Activated T-helper 2 cell treated with anti-CD3 and anti-CD28 coated beads, Interferon-gamma antibody, Interleukin-2, Interleukin-4, amounts not matched to agents 10 μg/mL and 5 μg/mL and 100 μg/mL, durations not matched to agents 14 hours and 24 hours and 36 hours (primary cell): Measurements from ENCODE around the gene APP. TPM values are rescaled to one million over a fixed set of nuclear protein-coding genes. Genes with fewer than 3 reads are reported as not detected.

ENCODE experiments used
- DNase-seq: peaks from one replicate; pipeline ENCODE4 v3.0.0; 2021; ENCODE audit warnings: low spot score
- H3K27ac Mint-ChIP-seq: one replicate; pipeline ENCODE4 v1.8.0; 2021; ENCODE audit warnings: mixed read lengths
- H3K27me3 Mint-ChIP-seq: one replicate; pipeline ENCODE4 v1.8.0; 2021; ENCODE audit warnings: low read depth, mixed read lengths
- H3K36me3 Mint-ChIP-seq: one replicate; pipeline ENCODE4 v1.8.0; 2021; ENCODE audit warnings: low read depth, mixed read lengths
- H3K4me1 Mint-ChIP-seq: one replicate; pipeline ENCODE4 v1.8.0; 2021; ENCODE audit warnings: low read depth, mixed read lengths
- H3K4me3 Mint-ChIP-seq: one replicate; pipeline ENCODE4 v1.8.0; 2021; ENCODE audit warnings: low read depth, mild to moderate bottlenecking, moderate library complexity, mixed read lengths
- H3K9me3 Mint-ChIP-seq: one replicate; pipeline ENCODE4 v1.8.0; 2021; ENCODE audit warnings: mixed read lengths
- intact Hi-C: fragments of 100-400 bp; cut with micrococcal nuclease; formaldehyde crosslinking; loops from one replicate; pipeline ENCODE4 v1.15.1; 2023
- total RNA-seq: library from RNA; stranded (reverse); gene quantifications from 2 replicates; pipeline ENCODE4 v1.2.3, GENCODE V29; 2022

The APP gene
- total RNA-seq, 1 donor from 2014 or later = 86.5 TPM

DNA sequence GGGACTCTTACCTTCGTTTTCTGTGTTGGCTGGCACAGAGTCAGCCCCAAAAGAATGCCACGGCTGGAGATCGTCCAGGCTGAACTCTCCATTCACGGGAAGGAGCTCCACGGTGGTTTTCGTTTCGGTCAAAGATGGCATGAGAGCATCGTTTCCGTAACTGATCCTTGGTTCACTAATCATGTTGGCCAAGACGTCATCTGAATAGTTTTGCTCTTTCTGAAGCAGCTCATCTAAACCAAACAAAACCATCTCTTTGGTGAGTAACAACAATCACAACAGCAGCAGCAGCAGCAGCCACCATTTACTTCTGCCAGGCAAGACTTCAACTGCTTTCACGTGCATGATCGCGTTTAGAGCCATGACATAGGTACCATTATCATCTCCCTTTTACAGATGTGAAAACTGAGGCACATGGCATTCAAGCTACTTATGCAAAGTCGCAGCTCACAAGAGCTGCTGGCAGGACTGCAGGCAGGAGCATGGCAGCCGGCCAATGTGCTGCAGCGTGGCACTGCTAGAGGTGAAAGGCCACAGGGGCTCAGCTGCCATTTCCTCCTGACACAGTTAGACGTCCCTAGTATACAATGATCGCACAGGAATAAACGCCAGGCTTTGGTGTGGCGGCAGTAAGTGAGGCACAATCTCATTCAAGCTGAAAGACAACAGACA, 258.7 kb downstream of the APP start:
- Mint-ChIP-seq H3K4me1 (no peaks in the 10 kb centered on the region), H3K9me3 (no peaks in the 10 kb centered on the region), H3K36me3 (no peaks in the 10 kb centered on the region), H3K27ac (no peak overlapping the region), H3K4me3 (no peak overlapping the region), H3K27me3 (no peaks in the 10 kb centered on the region)
- intact Hi-C loops = no loop called here
- no peak for DNase-seq

- intact Hi-C loops = no loop called here
- DNase-seq = no peak
- no peak overlapping the region for H3K4me3 Mint-ChIP-seq
- no peaks in the 10 kb centered on the region for H3K27me3 Mint-ChIP-seq
- no peaks in the 10 kb centered on the region for H3K4me1 Mint-ChIP-seq
- no peak overlapping the region for H3K27ac Mint-ChIP-seq
- H3K9me3 Mint-ChIP-seq = no peaks in the 10 kb centered on the region
- H3K36me3 Mint-ChIP-seq = no peaks in the 10 kb centered on the region
Observed at GRCh38 chr21:25910809-25911208, 259.8 kb downstream of the APP start.

GRCh38 chr21:25909341-25909740, 261.2 kb downstream of the APP start:
- H3K4me3 Mint-ChIP-seq = no peak overlapping the region
- no peaks in the 10 kb centered on the region for H3K9me3 Mint-ChIP-seq
- intact Hi-C loops = no loop called here
- H3K36me3 Mint-ChIP-seq = no peaks in the 10 kb centered on the region
- DNase-seq = no peak
- no peaks in the 10 kb centered on the region for H3K4me1 Mint-ChIP-seq
- no peak overlapping the region for H3K27ac Mint-ChIP-seq
- no peaks in the 10 kb centered on the region for H3K27me3 Mint-ChIP-seq

DNA sequence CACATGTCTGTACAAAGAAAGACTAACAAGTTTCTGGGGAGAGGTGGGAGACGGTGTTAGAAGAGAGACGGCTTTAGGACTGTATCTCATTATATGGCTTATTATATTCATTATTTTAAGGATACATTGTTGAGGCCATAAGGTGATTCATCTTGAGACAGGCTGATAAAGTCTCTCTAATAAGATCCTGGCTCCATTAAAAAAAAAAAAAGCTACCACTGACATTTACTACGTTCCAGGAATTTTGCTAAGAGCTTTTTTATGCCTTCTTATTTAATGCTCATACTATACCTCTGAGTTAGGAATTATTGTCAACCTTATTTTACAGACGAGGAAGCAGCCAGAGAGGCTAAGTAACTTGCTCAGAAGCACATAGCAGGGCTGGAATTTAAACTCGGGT, 262.1 kb downstream of the APP start:
- intact Hi-C loops = no loop called here
- DNase-seq = no peak
- Mint-ChIP-seq H3K4me3 (no peak overlapping the region), H3K36me3 (no peaks in the 10 kb centered on the region), H3K4me1 (no peaks in the 10 kb centered on the region), H3K9me3 (no peaks in the 10 kb centered on the region), H3K27ac (no peak overlapping the region), H3K27me3 (no peaks in the 10 kb centered on the region)

- Mint-ChIP-seq H3K36me3 (no peaks in the 10 kb centered on the region), H3K4me3 (no peak overlapping the region), H3K9me3 (no peaks in the 10 kb centered on the region), H3K4me1 (no peaks in the 10 kb centered on the region), H3K27me3 (no peaks in the 10 kb centered on the region), H3K27ac (no peak overlapping the region)
- no peak for DNase-seq
- intact Hi-C loops = no loop called here
Observed at GRCh38 chr21:25907573-25908275, 262.8 kb downstream of the APP start.

DNA sequence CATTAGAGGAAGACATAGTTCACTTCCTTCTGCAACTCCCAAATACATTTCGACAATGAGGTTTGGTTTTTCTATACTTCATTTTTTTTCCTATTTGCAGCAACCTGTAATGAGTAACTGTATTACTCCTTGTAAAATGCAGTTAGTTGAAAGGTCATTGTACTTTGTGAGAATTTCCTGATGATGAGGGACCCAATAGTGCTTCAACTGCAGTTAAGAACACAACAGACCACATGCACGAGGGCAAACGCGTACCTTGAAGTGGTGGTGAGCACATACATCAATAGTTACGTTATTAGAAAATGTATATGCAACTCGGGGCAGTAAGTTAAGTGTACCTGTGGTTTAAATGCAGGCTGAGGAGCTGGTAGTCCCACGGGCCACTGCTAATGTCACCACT, 264.0 kb downstream of the APP start:
- no peaks in the 10 kb centered on the region for H3K9me3 Mint-ChIP-seq
- H3K27me3 Mint-ChIP-seq = no peaks in the 10 kb centered on the region
- no peaks in the 10 kb centered on the region for H3K36me3 Mint-ChIP-seq
- H3K4me3 Mint-ChIP-seq = no peak overlapping the region
- no peak overlapping the region for H3K27ac Mint-ChIP-seq
- H3K4me1 Mint-ChIP-seq = no peaks in the 10 kb centered on the region
- no peak for DNase-seq
- intact Hi-C loops = no loop called here

DNA sequence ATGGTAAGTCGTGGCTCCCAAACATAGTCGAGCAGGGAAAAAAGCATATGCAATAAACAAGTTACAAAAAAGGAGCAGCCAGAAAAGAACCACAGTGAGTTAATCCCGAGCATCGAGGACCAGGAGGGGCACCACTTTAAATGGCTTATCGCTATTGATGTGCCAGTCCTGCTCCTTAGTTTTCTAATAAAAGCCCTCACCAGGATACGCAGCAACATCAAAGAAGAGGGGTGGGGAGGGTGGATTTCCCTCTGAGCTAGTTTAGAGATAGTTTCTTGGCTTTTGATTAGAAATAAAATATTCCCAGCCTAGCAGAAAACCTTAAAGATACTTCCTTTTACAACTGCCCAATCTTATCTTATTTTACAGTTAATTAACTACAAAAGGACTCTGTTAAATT, 265.4 kb downstream of the APP start:
- Mint-ChIP-seq H3K4me1 (no peaks in the 10 kb centered on the region), H3K36me3 (no peaks in the 10 kb centered on the region), H3K4me3 (no peak overlapping the region), H3K27me3 (no peaks in the 10 kb centered on the region), H3K27ac (no peak overlapping the region), H3K9me3 (no peaks in the 10 kb centered on the region)
- DNase-seq = no peak
- intact Hi-C loops = no loop called here

DNA sequence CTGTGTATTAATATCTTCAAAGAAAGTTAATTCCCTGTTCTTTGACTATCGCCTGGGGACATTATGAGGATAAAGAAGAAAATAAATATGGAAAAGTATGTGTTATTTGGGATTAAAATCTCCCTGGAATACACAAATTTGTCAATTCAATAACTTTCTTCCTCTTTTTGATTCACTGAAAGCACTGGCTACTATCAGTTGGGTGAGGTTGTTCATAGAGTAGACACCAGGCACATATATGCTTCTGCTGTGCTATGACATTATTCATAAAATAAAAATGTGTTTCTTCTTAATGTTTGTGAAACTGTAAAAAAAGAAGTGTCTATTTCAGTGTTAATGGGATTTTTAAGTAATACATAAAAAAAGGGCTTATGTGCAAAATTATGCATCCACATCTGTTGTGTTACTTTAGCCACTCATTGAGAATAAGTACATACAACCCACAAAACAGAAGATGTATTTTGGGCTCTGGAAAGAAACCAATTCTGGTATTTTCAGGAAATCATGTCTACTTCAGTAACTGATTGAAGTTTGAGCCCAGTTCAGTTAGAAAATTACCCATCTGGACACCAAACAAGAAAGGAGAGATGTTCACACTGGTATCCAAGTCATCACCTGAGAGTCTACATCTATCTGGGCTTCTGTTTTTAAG, 266.4 kb downstream of the APP start:
- Mint-ChIP-seq H3K4me3 (no peak overlapping the region), H3K4me1 (no peaks in the 10 kb centered on the region), H3K27ac (no peak overlapping the region), H3K27me3 (no peaks in the 10 kb centered on the region), H3K9me3 (no peaks in the 10 kb centered on the region), H3K36me3 (no peaks in the 10 kb centered on the region)
- no peak for DNase-seq
- intact Hi-C loops = no loop called here

GRCh38 chr21:25903607-25904006, 267.0 kb downstream of the APP start:
- Mint-ChIP-seq H3K36me3 (no peaks in the 10 kb centered on the region), H3K9me3 (no peaks in the 10 kb centered on the region), H3K27ac (no peak overlapping the region), H3K4me3 (no peak overlapping the region), H3K27me3 (no peaks in the 10 kb centered on the region), H3K4me1 (no peaks in the 10 kb centered on the region)
- DNase-seq = no peak
- intact Hi-C loops = no loop called here

GRCh38 chr21:25901330-25901979, 269.1 kb downstream of the APP start:
- DNase-seq = no peak
- no peak overlapping the region for H3K4me3 Mint-ChIP-seq
- H3K27ac Mint-ChIP-seq = no peak overlapping the region
- H3K4me1 Mint-ChIP-seq = peaks cover 6% of the 10 kb centered on the region
- intact Hi-C loops = no loop called here
- no peaks in the 10 kb centered on the region for H3K9me3 Mint-ChIP-seq
- peaks cover 2% of the 10 kb centered on the region for H3K36me3 Mint-ChIP-seq
- no peaks in the 10 kb centered on the region for H3K27me3 Mint-ChIP-seq

GRCh38 chr21:25898671-25899070, 271.9 kb downstream of the APP start:
- intact Hi-C loops = loop anchor here (5.0 to 10.0 kb wide), 2 partner anchors 166 to 819 kb away; no protein-coding TSS in a partner anchor
- no peaks in the 10 kb centered on the region for H3K9me3 Mint-ChIP-seq
- H3K4me1 Mint-ChIP-seq = peaks cover 11% of the 10 kb centered on the region
- H3K36me3 Mint-ChIP-seq = peaks cover 7% of the 10 kb centered on the region
- DNase-seq = no peak
- H3K4me3 Mint-ChIP-seq = no peak overlapping the region
- H3K27me3 Mint-ChIP-seq = no peaks in the 10 kb centered on the region
- no peak overlapping the region for H3K27ac Mint-ChIP-seq

- H3K27me3 Mint-ChIP-seq = no peaks in the 10 kb centered on the region
- peaks cover 11% of the 10 kb centered on the region for H3K4me1 Mint-ChIP-seq
- H3K9me3 Mint-ChIP-seq = no peaks in the 10 kb centered on the region
- no peak overlapping the region for H3K4me3 Mint-ChIP-seq
- intact Hi-C loops = loop anchor here (5.0 to 10.0 kb wide), 2 partner anchors 167 to 820 kb away; no protein-coding TSS in a partner anchor
- no peak for DNase-seq
- H3K36me3 Mint-ChIP-seq = peaks cover 7% of the 10 kb centered on the region
- H3K27ac Mint-ChIP-seq = no peak overlapping the region
Observed at GRCh38 chr21:25897383-25897782, 273.2 kb downstream of the APP start.
